HUES6 (cell line): ENCODE results near the gene SEPTIN10.

Experiments
- H3K27ac ChIP-seq: 2 replicates; pipeline ENCODE4 v1.7.0; 2013; ENCODE audit warnings: low read depth, mild to moderate bottlenecking, low read length, inconsistent platforms
- H3K27me3 ChIP-seq: 2 replicates; pipeline ENCODE4 v1.6.1; 2013; ENCODE audit warnings: low read length; ENCODE audit not compliant: control insufficient read depth, insufficient read depth
- H3K36me3 ChIP-seq: 2 replicates; pipeline ENCODE4 v1.6.1; 2013; ENCODE audit warnings: low read length; ENCODE audit not compliant: control insufficient read depth, insufficient read depth
- H3K4me1 ChIP-seq: 2 replicates; pipeline ENCODE4 v1.6.1; 2013; ENCODE audit warnings: low read length; ENCODE audit not compliant: control insufficient read depth, insufficient read depth
- H3K4me3 ChIP-seq: 2 replicates; pipeline ENCODE4 v1.5.1; 2013; ENCODE audit warnings: low read depth, low read length
- H3K9ac ChIP-seq: one replicate; pipeline ENCODE4 v1.6.1; 2013; ENCODE audit warnings: mild to moderate bottlenecking, low read length
- H3K9me3 ChIP-seq: 2 replicates; pipeline ENCODE4 v1.6.1; 2013; ENCODE audit warnings: low read depth, low read length; ENCODE audit not compliant: control insufficient read depth, insufficient read depth

The SEPTIN10 gene

DNA sequence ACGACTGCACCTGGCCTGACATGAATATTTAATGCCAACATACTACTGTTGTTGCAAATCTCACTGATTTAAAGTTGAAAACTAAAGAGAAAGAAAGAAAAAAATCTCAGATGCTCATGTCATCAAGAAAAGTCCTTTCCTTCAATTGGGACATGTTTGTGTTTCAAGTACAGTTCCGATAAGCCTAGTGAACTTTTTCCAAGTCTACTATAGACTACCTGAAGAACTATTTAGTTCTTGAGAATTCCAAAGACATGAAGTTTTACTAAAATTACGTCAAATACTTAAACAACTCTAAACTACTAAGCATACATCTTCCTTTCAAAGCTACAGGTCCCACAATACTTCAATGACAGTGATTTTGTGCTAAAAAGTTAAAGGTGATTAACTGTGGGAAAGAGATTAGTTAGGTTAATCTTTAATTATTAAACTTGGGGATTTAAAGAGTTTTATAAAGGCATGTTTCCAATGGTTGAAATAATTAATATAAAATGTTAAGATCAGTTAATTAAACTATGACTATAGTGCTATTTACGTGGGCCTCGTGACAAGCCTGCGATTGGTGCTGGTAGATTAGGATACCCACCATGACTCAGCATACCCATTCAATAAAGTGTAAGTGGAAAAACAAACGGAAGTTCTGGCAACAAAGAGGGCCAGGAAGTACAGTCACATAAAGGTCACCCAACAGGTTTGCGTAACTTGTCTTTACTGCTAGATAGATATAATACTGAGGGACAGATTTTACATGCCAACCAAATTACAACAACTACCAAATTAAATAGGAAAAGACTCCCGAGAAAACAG lies 55.5 kb downstream of the SEPTIN10 start:
- H3K36me3 ChIP-seq, result peaks cover 27% of the 10 kb centered on the region
- no peak overlapping the region for H3K9ac ChIP-seq
- no peak overlapping the region for H3K4me3 ChIP-seq
- no peaks in the 10 kb centered on the region for H3K9me3 ChIP-seq
- H3K27me3 ChIP-seq, result no peaks in the 10 kb centered on the region
- H3K4me1 ChIP-seq, result no peaks in the 10 kb centered on the region
- H3K27ac ChIP-seq, result peak overlapping the region; percentile 42; the same call in 1 of the 2 replicates

DNA sequence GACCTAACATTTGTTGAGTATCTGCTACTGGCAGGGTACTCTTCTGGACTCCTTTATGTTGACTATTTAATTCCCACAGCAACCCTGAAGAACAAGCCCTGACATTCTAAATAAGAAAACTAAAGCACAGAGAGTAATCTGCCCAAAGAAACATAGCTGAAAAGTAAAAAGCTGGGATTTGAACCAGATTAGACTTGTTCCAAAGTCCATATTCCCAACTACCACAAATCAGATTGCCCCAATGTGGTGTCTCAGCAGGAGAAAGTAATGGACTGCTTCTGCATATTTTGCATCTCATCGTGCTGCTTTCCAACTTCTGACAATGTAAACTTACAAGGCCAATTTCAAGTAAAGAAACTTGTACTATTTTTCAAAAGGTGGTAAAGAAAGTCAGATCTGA lies 56.5 kb downstream of the SEPTIN10 start:
- H3K27ac ChIP-seq, result no peak overlapping the region
- no peaks in the 10 kb centered on the region for H3K27me3 ChIP-seq
- no peaks in the 10 kb centered on the region for H3K4me1 ChIP-seq
- no peak overlapping the region for H3K4me3 ChIP-seq
- peaks cover 27% of the 10 kb centered on the region for H3K36me3 ChIP-seq
- H3K9me3 ChIP-seq, result 0 out of 2 replicates have a peak, but pooled peaks cover 3% of the 10 kb centered on the region
- no peak overlapping the region for H3K9ac ChIP-seq

DNA sequence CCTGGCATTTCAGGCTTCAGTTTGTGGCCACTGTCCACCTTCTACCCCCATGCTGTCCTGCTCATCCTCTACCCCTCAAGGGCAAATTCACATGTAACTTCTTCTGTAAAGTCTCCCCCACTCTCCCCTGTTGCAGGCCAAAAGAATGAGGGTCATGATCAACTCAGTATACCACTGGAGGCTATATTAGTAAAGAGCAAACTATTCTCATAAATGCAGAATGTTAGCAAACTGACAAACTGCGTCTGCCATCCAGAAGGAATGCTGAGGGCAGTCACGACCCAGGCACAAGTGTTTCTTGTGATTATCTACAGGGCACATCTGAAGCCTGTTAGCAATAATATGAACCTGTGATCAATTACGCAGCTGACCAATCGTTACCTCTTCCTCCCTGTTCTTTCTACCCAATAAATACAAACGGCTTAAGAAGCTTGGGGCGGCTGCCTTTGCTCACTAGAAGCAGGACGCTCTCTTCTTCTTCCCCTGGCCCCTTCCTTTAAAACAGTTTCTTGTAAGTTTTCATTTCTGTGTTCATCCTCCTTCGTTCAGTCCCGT lies 58.3 kb downstream of the SEPTIN10 start:
- no peak overlapping the region for H3K27ac ChIP-seq
- H3K27me3 ChIP-seq, result no peaks in the 10 kb centered on the region
- H3K4me3 ChIP-seq, result no peak overlapping the region
- peaks cover 30% of the 10 kb centered on the region for H3K36me3 ChIP-seq
- no peaks in the 10 kb centered on the region for H3K4me1 ChIP-seq
- H3K9me3 ChIP-seq, result 0 out of 2 replicates have a peak, but pooled peaks cover 3% of the 10 kb centered on the region
- no peak overlapping the region for H3K9ac ChIP-seq

DNA sequence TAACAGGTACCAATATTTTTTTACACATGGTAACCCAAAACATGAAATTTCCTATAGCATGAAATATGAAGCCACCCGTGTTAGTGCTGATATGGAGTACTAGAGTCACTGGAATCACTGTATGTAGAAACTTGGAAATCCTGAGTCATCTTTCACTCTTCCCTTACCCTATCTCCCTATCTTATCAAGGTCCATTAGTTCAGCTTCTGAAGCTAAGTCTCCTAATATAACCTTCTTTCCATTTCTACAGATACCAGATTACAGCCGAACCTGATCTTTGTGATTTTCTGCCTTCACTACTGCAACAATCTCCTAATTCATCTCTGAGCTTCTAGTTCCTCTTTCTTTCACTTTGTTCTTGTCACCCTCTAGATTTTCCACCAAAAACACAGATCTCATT lies 59.0 kb downstream of the SEPTIN10 start:
- Histone ChIP-seq H3K27ac (no peak overlapping the region), H3K27me3 (no peaks in the 10 kb centered on the region), H3K4me1 (no peaks in the 10 kb centered on the region), H3K4me3 (no peak overlapping the region), H3K9ac (no peak overlapping the region), H3K9me3 (0 out of 2 replicates have a peak, but pooled peaks cover 3% of the 10 kb centered on the region), H3K36me3 (peaks cover 30% of the 10 kb centered on the region)

DNA sequence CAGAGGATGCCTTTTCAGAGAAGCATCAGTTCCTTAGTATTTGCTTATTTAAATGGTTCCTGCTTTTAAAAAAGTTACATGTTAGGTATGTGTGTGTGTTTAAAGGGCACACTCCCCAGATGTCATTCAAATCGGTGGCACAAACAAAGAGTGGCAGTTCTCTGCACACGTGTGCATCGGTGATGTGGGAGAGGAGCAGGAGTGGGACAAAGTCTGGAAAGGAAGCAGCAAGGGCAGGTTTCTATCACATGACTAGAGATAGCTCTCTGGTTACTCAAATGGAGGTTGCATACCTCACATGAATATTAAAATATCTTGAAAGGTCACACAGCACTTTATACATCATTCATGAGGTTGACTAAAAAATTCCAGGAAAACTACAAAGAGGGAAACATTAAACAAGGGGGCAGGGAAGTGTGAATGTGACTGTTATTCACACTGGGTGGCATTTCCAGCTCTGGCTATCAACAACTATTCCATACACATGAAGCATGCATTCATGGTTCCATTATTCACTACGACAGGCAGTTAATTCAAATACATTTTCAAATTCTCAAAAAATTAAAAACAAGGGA lies 64.7 kb downstream of the SEPTIN10 start:
- H3K4me3 ChIP-seq, result no peak overlapping the region
- no peak overlapping the region for H3K27ac ChIP-seq
- H3K9me3 ChIP-seq, result 0 out of 2 replicates have a peak, but pooled peaks cover 3% of the 10 kb centered on the region
- H3K4me1 ChIP-seq, result no peaks in the 10 kb centered on the region; the same call in 1 of the 2 replicates
- peaks cover 23% of the 10 kb centered on the region for H3K36me3 ChIP-seq
- H3K9ac ChIP-seq, result no peak overlapping the region
- no peaks in the 10 kb centered on the region for H3K27me3 ChIP-seq

DNA sequence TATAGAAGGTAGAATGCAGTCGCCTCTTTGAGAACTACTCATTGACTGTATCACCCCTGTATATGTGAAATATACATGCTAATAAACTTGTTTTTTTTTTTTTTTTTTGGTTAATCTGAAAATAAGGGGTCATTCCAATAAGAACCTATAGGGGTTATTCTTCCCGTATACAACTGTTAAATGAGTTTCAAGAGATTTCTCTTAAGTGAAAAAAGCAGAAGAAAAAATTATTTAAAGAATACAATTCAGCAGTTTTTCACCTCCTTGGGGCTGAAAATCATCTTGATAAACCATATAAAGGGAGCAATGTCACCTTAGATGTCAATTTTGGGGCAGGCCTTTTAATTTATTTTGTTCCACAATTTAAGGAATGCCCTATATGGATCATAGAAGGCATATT lies 66.5 kb downstream of the SEPTIN10 start:
- Histone ChIP-seq H3K9ac (no peak overlapping the region), H3K27me3 (no peaks in the 10 kb centered on the region), H3K36me3 (peaks cover 12% of the 10 kb centered on the region), H3K4me3 (no peak overlapping the region), H3K4me1 (no peaks in the 10 kb centered on the region; the same call in 1 of the 2 replicates), H3K27ac (no peak overlapping the region), H3K9me3 (no peaks in the 10 kb centered on the region)

DNA sequence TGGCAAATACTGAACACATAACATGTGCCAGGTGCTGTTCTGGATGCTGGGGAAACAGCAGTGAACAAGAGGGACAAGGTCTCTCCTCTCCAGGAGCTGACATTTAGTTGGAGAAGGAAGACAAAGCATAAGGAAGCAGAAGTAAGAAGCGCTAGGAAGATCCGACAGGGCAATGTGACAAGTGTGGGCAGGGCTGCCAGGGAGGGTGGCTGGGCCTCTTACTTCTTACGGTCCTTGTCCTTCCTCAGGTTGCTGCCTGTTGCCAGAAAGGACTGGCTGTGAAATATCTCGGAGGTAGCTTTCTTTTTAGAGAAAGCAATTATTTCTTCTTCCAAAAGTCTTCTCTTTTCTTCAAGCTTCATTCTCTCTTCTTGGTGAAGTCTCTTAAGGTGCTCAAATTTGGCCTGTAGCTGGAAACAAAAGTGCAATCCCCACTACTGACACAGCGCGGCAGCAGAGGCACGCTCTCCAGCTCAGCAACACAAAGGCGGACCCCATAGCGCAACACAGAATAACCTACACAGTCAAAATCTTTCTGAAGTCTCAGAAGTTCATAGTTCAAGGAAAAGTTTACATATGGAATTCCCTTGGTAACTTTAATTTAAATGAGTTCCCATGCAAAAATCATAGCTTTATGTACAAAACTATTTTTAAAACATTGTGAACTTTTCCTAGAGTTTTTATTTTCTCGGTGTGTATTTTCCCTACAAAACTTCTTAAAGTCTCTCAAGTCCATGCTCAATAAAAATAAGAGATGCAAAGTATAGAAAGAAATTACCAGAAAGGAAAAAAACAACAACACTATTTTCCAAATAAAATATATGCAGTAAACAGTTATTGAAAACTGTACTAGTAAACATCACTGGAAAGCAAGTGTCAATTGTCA lies 67.7 kb downstream of the SEPTIN10 start:
- Histone ChIP-seq H3K9ac (no peak overlapping the region), H3K27me3 (no peaks in the 10 kb centered on the region), H3K27ac (no peak overlapping the region), H3K36me3 (peaks cover 9% of the 10 kb centered on the region), H3K4me1 (no peaks in the 10 kb centered on the region; the same call in 1 of the 2 replicates), H3K9me3 (no peaks in the 10 kb centered on the region), H3K4me3 (no peak overlapping the region)

DNA sequence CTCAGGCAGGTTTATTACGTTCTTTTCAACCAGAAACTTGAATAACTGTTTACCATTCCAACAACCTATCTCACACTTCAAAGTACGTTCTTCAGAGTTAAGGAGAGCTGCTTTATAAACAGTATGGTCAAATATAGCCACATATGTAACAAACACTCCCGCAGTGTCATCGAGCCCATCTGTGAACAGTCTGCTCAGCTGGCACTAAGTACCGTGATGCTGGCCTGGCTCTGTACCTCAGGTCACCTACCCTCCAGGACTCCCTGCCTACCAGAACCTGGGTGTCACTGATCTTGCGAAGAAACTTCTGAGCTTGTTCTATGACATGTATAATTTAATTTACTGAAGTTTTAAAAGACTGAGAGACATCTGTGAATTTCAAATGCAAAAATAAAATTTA lies 71.4 kb downstream of the SEPTIN10 start:
- Histone ChIP-seq H3K27me3 (no peaks in the 10 kb centered on the region), H3K27ac (no peak overlapping the region), H3K36me3 (peaks cover 9% of the 10 kb centered on the region), H3K9me3 (no peaks in the 10 kb centered on the region), H3K9ac (no peak overlapping the region), H3K4me3 (no peak overlapping the region), H3K4me1 (no peaks in the 10 kb centered on the region; the same call in 1 of the 2 replicates)

DNA sequence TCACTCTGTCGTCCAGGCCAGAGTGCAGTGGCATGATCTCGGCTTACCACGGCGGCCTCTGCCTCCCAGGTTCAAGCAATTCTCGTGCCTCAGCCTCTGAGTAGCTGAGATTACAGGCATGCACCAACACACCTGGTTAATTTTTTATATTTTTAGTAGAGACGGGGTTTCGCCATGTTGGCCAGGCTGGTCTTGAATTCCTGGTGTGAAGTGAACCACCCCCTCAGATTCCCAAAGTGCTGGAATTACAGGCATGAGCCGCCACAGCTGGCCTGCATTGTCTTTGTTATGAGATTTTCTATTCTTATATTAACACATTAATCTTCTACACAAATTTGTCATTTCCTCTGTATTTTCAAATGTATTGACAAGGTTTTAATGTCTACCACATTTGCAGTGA lies 75.2 kb downstream of the SEPTIN10 start:
- Histone ChIP-seq H3K9me3 (peaks cover 11% of the 10 kb centered on the region), H3K4me1 (no peaks in the 10 kb centered on the region), H3K27me3 (no peaks in the 10 kb centered on the region), H3K27ac (no peak overlapping the region), H3K9ac (no peak overlapping the region), H3K4me3 (no peak overlapping the region), H3K36me3 (no peaks in the 10 kb centered on the region; the same call in 1 of the 2 replicates)

DNA sequence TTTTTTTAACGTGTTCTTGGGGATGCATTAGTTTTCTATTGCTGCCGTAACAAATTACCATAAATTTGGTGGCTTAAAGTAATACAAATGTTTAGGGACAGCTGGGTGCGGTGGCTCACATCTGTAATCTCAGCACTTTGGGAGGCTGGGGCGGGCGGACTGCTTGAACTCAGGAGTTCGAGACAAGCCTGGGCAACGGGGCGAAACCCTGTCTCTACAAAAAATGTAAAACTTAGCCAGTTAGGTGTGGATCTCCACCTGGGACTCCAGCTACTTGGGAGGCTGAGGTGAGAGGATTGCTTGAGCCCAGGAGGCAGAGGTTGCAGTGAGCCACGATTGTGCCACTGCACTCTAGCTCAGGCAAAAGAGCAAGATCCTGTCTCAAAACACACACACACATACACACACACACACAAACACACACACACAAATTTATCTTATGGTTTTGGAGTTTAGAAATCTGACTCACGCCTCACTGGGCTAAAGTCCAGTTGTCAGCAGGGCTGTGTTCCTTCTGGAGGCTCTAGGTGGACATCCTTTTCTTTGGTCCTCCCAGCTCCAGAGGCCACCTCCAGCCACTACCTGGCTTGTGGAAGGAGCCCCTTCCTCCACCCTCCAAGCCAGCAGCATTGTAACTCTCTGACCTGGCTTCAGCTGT lies 76.1 kb downstream of the SEPTIN10 start:
- no peak overlapping the region for H3K4me3 ChIP-seq
- no peaks in the 10 kb centered on the region; the same call in 1 of the 2 replicates for H3K36me3 ChIP-seq
- no peak overlapping the region for H3K9ac ChIP-seq
- H3K27ac ChIP-seq, result no peak overlapping the region
- no peaks in the 10 kb centered on the region for H3K4me1 ChIP-seq
- H3K27me3 ChIP-seq, result no peaks in the 10 kb centered on the region
- H3K9me3 ChIP-seq, result peaks cover 11% of the 10 kb centered on the region
